Mesothelial cell of epicardium (in vitro differentiated cells): Measurements from ENCODE around the gene C19orf38. TPM values are rescaled to one million over a fixed set of nuclear protein-coding genes. Genes with fewer than 3 reads are reported as not detected.

Experiments used
- DNase-seq, 2 experiments: peaks; one replicate each; pipeline ENCODE4 v3.0.0; 2021; ENCODE audit warnings: low spot score in 2 of 2; ENCODE audit not compliant: unreplicated experiment in 2 of 2
- H3K27ac Mint-ChIP-seq: 2 replicates; pipeline ENCODE4 v1.8.0; 2021; ENCODE audit warnings: mixed read lengths
- H3K27me3 Mint-ChIP-seq: 2 replicates; pipeline ENCODE4 v1.8.0; 2021; ENCODE audit warnings: low read depth, mixed read lengths
- H3K36me3 Mint-ChIP-seq: 2 replicates; pipeline ENCODE4 v1.8.0; 2021; ENCODE audit warnings: mixed read lengths
- H3K4me1 Mint-ChIP-seq: 2 replicates; pipeline ENCODE4 v1.8.0; 2021; ENCODE audit warnings: mixed read lengths
- H3K4me3 Mint-ChIP-seq: 2 replicates; pipeline ENCODE4 v1.8.0; 2021; ENCODE audit warnings: mild to moderate bottlenecking, moderate library complexity, mixed read lengths
- H3K9me3 Mint-ChIP-seq: 2 replicates; pipeline ENCODE4 v1.8.0; 2021; ENCODE audit warnings: mixed read lengths
- CTCF ChIP-seq: fragments of 200-600 bp; sonication (generic); IDR thresholded peaks from one replicate; pipeline ENCODE4 v1.5.0; 2021; ENCODE audit warnings: antibody characterized with exemption; ENCODE audit not compliant: unreplicated experiment
- total RNA-seq: library from RNA; stranded (reverse); gene quantifications from 3 replicates; pipeline ENCODE4 v1.2.1, GENCODE V29; 2021

Gene C19orf38
- total RNA-seq, 1 donor from 2014 or later, result 2.3 TPM

- no peak overlapping the region for H3K27ac Mint-ChIP-seq
- no peaks in the 10 kb centered on the region for H3K9me3 Mint-ChIP-seq
- no peaks in the 10 kb centered on the region for H3K27me3 Mint-ChIP-seq
- peak in 1 of 2 experiments; percentile 43 for DNase-seq
- H3K4me3 Mint-ChIP-seq, result no peak overlapping the region
- TF ChIP-seq CTCF, result peak; percentile 77
- H3K4me1 Mint-ChIP-seq, result peaks cover 5% of the 10 kb centered on the region
- no peaks in the 10 kb centered on the region for H3K36me3 Mint-ChIP-seq
Measured at GRCh38 chr19:10858204-10858828, 10.1 kb downstream of the C19orf38 start.

- no peaks in the 10 kb centered on the region for H3K36me3 Mint-ChIP-seq
- peaks cover 11% of the 10 kb centered on the region for H3K4me1 Mint-ChIP-seq
- DNase-seq, result no peak
- no peaks in the 10 kb centered on the region for H3K9me3 Mint-ChIP-seq
- no peak overlapping the region for H3K27ac Mint-ChIP-seq
- no peak overlapping the region for H3K4me3 Mint-ChIP-seq
- H3K27me3 Mint-ChIP-seq, result no peaks in the 10 kb centered on the region
- TF ChIP-seq CTCF, result peak; percentile 63
Measured at GRCh38 chr19:10861103-10861651, 13.0 kb downstream of the C19orf38 start.

- no peak for TF ChIP-seq CTCF
- Mint-ChIP-seq H3K9me3 (no peaks in the 10 kb centered on the region), H3K36me3 (no peaks in the 10 kb centered on the region), H3K27ac (peak overlapping the region; percentile 48), H3K4me3 (no peak overlapping the region), H3K27me3 (no peaks in the 10 kb centered on the region), H3K4me1 (peaks cover 11% of the 10 kb centered on the region)
- no peak for DNase-seq
Measured at GRCh38 chr19:10862561-10863106, 14.4 kb downstream of the C19orf38 start.

- DNase-seq, result no peak
- no peaks in the 10 kb centered on the region for H3K9me3 Mint-ChIP-seq
- no peaks in the 10 kb centered on the region for H3K36me3 Mint-ChIP-seq
- H3K27me3 Mint-ChIP-seq, result no peaks in the 10 kb centered on the region
- peaks cover 11% of the 10 kb centered on the region for H3K4me1 Mint-ChIP-seq
- H3K4me3 Mint-ChIP-seq, result no peak overlapping the region
- peak overlapping the region; percentile 48 for H3K27ac Mint-ChIP-seq
- no peak for TF ChIP-seq CTCF
Measured at GRCh38 chr19:10863107-10863717, 15.0 kb downstream of the C19orf38 start.

- Mint-ChIP-seq H3K4me1 (peaks cover 11% of the 10 kb centered on the region), H3K9me3 (no peaks in the 10 kb centered on the region), H3K27me3 (no peaks in the 10 kb centered on the region), H3K4me3 (peak overlapping the region; percentile 22), H3K36me3 (no peaks in the 10 kb centered on the region), H3K27ac (no peak overlapping the region)
- peak; percentile 75 for TF ChIP-seq CTCF
- peak; percentile 66 to 89 for DNase-seq
Measured at GRCh38 chr19:10864538-10864899, 16.3 kb downstream of the C19orf38 start.
